A549 (cell line): ENCODE measurements around the gene VSIG1. TPM values are rescaled to one million over a fixed set of nuclear protein-coding genes. Genes with fewer than 3 reads are reported as not detected.

Experiments used
- ATAC-seq, 2 experiments: fragments of 200-7000 bp in 1 of 2; fragments of >200 bp in 1 of 2; cut with Nextera tagmentation in 1 of 2; cut with Tn5 transposase in 1 of 2; 3 replicates each; pipeline versions ENCODE4 v1.8.0 to v1.9.1; 2018 to 2020; ENCODE audit warnings: mild to moderate bottlenecking in 1 of 2, moderate library complexity in 1 of 2
- CTCF ChIA-PET: fragments of 300-600 bp; sonication (Branson Sonifier 250); formaldehyde crosslinking; extraction: SDS; loops from one replicate; lab custom pipeline; 2021; ENCODE audit warnings: antibody characterized with exemption, inconsistent platforms; lab: Yijun Ruan, JAX
- POLR2A ChIA-PET: fragments of 350-600 bp; formaldehyde crosslinking; extraction: SDS; loops from one replicate; lab custom pipeline; 2021; ENCODE audit warnings: antibody characterized with exemption, inconsistent platforms; lab: Yijun Ruan, JAX
- DNase-seq, 2 experiments: peaks; one replicate each; pipeline versions ENCODE4 v3.0.0 to v3.0.0-alpha.2; 2011 to 2016; ENCODE audit warnings: low read depth in 1 of 2, low spot score in 1 of 2
- FAIRE-seq: peaks from 2 replicates; lab custom pipeline; 2011; peaks lifted over from hg19 to GRCh38; lab: Jason Lieb, UNC
- H3K27ac ChIP-seq, 2 experiments: fragments of >200 bp; sonication (Bioruptor Twin); formaldehyde crosslinking; 3 replicates each; pipeline ENCODE4 v1.5.1; 2016 to 2017
- H3K4me1 ChIP-seq: fragments of >200 bp; sonication (Bioruptor Twin); formaldehyde crosslinking; 3 replicates; pipeline ENCODE4 v1.6.1; 2016
- H3K4me2 ChIP-seq: fragments of >200 bp; sonication (Bioruptor Twin); formaldehyde crosslinking; 3 replicates; pipeline ENCODE4 v1.6.1; 2016
- H3K4me3 ChIP-seq: fragments of >200 bp; sonication (Bioruptor Twin); formaldehyde crosslinking; 3 replicates; pipeline ENCODE4 v1.5.1; 2016
- H3K9me3 ChIP-seq: fragments of >200 bp; sonication (Bioruptor Twin); formaldehyde crosslinking; 3 replicates; pipeline ENCODE4 v1.6.1; 2016
- BHLHE40 ChIP-seq: IDR thresholded peaks from 2 replicates; pipeline ENCODE4 v1.6.1; 2012; ENCODE audit warnings: low read depth, low read length, inconsistent platforms
- CBX2 ChIP-seq: fragments of 200-600 bp; sonication (generic); IDR thresholded peaks from 2 replicates; pipeline ENCODE4 v1.6.1; 2016; ENCODE audit warnings: low read depth, mild to moderate bottlenecking, borderline replicate concordance
- CBX8 ChIP-seq: fragments of 200-600 bp; sonication (generic); IDR thresholded peaks from 2 replicates; pipeline ENCODE4 v1.6.1; 2016
- CHD4 ChIP-seq: fragments of 200-600 bp; sonication (generic); IDR thresholded peaks from 2 replicates; pipeline ENCODE4 v1.6.1; 2016; ENCODE audit warnings: antibody characterized with exemption, mild to moderate bottlenecking, borderline replicate concordance
- EHF ChIP-seq: fragments of 250-450 bp; sonication (Bioruptor Pico); IDR thresholded peaks from 2 replicates; pipeline ENCODE4 v1.5.0; 2020; ENCODE audit warnings: mild to moderate bottlenecking
- ESRRA ChIP-seq: fragments of 150-350 bp; IDR thresholded peaks from 2 replicates; pipeline ENCODE4 v1.6.1; 2014; ENCODE audit warnings: mild to moderate bottlenecking, low read length, borderline replicate concordance
- FOSB ChIP-seq: fragments of 250-450 bp; sonication (Bioruptor Pico); IDR thresholded peaks from 2 replicates; pipeline ENCODE4 v1.5.0; 2020; ENCODE audit warnings: mild to moderate bottlenecking, moderate library complexity
- FOXS1 ChIP-seq: fragments of 250-450 bp; sonication (Bioruptor Pico); IDR thresholded peaks from 2 replicates; pipeline ENCODE4 v1.5.0; 2020; ENCODE audit warnings: mild to moderate bottlenecking, moderate library complexity
- HEYL ChIP-seq: fragments of 250-450 bp; sonication (Bioruptor Pico); IDR thresholded peaks from 2 replicates; pipeline ENCODE4 v1.8.0; 2021; ENCODE audit warnings: mild to moderate bottlenecking, moderate library complexity
- HOXA7 ChIP-seq: fragments of 250-450 bp; sonication (Bioruptor Pico); IDR thresholded peaks from 2 replicates; pipeline ENCODE4 v1.5.0; 2020; ENCODE audit warnings: mild to moderate bottlenecking, moderate library complexity
- HOXB5 ChIP-seq: fragments of 250-450 bp; sonication (Bioruptor Pico); IDR thresholded peaks from 2 replicates; pipeline ENCODE4 v1.5.0; 2020; ENCODE audit warnings: mild to moderate bottlenecking, moderate library complexity
- JUNB ChIP-seq: fragments of >200 bp; sonication (Bioruptor Twin); formaldehyde crosslinking; IDR thresholded peaks from 2 replicates; pipeline ENCODE4 v1.6.1; 2016
- KDM5A ChIP-seq: fragments of 200-600 bp; sonication (generic); IDR thresholded peaks from 2 replicates; pipeline ENCODE4 v1.6.1; 2016; ENCODE audit warnings: antibody characterized with exemption, mild to moderate bottlenecking
- MYC ChIP-seq: IDR thresholded peaks from 2 replicates; pipeline ENCODE4 v1.6.1; 2012; ENCODE audit warnings: mild to moderate bottlenecking, inconsistent platforms, low read length, improper control_type of control experiment, borderline replicate concordance
- NFE2L2 ChIP-seq: fragments of 150-350 bp; conservative IDR thresholded peaks from 2 replicates; pipeline ENCODE4 v1.6.1; 2014; ENCODE audit warnings: low read length
- NPAS2 ChIP-seq: fragments of 250-450 bp; sonication (Bioruptor Pico); IDR thresholded peaks from 2 replicates; pipeline ENCODE4 v1.8.0; 2022; ENCODE audit warnings: mild to moderate bottlenecking, moderate library complexity, borderline replicate concordance
- NR3C1 ChIP-seq: fragments of >200 bp; sonication (Bioruptor Twin); formaldehyde crosslinking; IDR thresholded peaks from 3 replicates; pipeline ENCODE4 v1.6.1; 2017
- PHF8 ChIP-seq: fragments of 200-600 bp; sonication (generic); IDR thresholded peaks from 2 replicates; pipeline ENCODE4 v1.6.1; 2016; ENCODE audit warnings: low read depth, mild to moderate bottlenecking, antibody characterized with exemption, moderate library complexity, borderline replicate concordance
- RARB ChIP-seq: fragments of 250-450 bp; sonication (Bioruptor Pico); IDR thresholded peaks from 2 replicates; pipeline ENCODE4 v1.8.0; 2021; ENCODE audit warnings: mild to moderate bottlenecking, moderate library complexity
- RFX5 ChIP-seq: fragments of 450-650 bp; IDR thresholded peaks from 2 replicates; pipeline ENCODE4 v1.7.1; 2014; ENCODE audit warnings: antibody characterized with exemption, mild to moderate bottlenecking, moderate library complexity
- RNF2 ChIP-seq: fragments of 200-600 bp; sonication (generic); IDR thresholded peaks from 2 replicates; pipeline ENCODE4 v1.6.1; 2016; ENCODE audit warnings: low read depth, mild to moderate bottlenecking, antibody characterized with exemption, moderate library complexity, borderline replicate concordance
- SREBF2 ChIP-seq: fragments of 450-650 bp; IDR thresholded peaks from 2 replicates; pipeline ENCODE4 v1.6.1; 2014; ENCODE audit warnings: mild to moderate bottlenecking, moderate library complexity
- ZC3H11A ChIP-seq: fragments of 450-650 bp; IDR thresholded peaks from 2 replicates; pipeline ENCODE4 v1.6.1; 2014; ENCODE audit warnings: antibody characterized with exemption, mild to moderate bottlenecking
- ZFP36 ChIP-seq: fragments of 450-650 bp; IDR thresholded peaks from 2 replicates; pipeline ENCODE4 v1.6.1; 2014; ENCODE audit warnings: borderline replicate concordance; ENCODE audit not compliant: partially characterized antibody
- ZNF302 ChIP-seq: fragments of 250-450 bp; sonication (Bioruptor Pico); IDR thresholded peaks from 2 replicates; pipeline ENCODE4 v1.9.0; 2021; ENCODE audit warnings: inconsistent platforms, mild to moderate bottlenecking, moderate library complexity
- WGBS: methylation state at CpG from one replicate; pipeline ENCODE4 v1.1.6; 2017; ENCODE audit errors: missing lambda C conversion rate; 5-methylcytosine and 5-hydroxymethylcytosine counted together
- polyA plus RNA-seq, 4 experiments: library from polyadenylated mRNA; depleted of rRNA in 3 of 4; stranded (reverse); fragments of >200 nt; fragmentation: RNase III in 1 of 4; extraction: RNeasy Plus Mini Kit Qiagen cat#74134 plus additional on column Dnase treatment in 1 of 4; gene quantifications; 2 replicates in 3 of 4; 3 replicates in 1 of 4; pipeline ENCODE4 v1.2.3, GENCODE V29; 2011 to 2017
- TF ChIP-seq, protein P1 (sequence below): fragments of 250-450 bp; sonication (Bioruptor Pico); IDR thresholded peaks from 2 replicates; pipeline ENCODE4 v1.5.0; 2020; ENCODE audit warnings: low read depth, mild to moderate bottlenecking, moderate library complexity
- TF ChIP-seq, protein P2 (sequence below): fragments of >200 bp; sonication (Bioruptor Twin); formaldehyde crosslinking; IDR thresholded peaks from 3 replicates; pipeline ENCODE4 v1.5.1; 2016
- TF ChIP-seq, protein P3 (sequence below): fragments of 250-450 bp; sonication (Bioruptor Pico); IDR thresholded peaks from 2 replicates; pipeline ENCODE4 v1.5.0; 2021; ENCODE audit warnings: mild to moderate bottlenecking, moderate library complexity, borderline replicate concordance
- TF ChIP-seq, protein P4 (sequence below): fragments of >200 bp; sonication (Bioruptor Twin); formaldehyde crosslinking; IDR thresholded peaks from 3 replicates; pipeline ENCODE4 v1.6.1; 2016

Gene VSIG1
- polyA plus RNA-seq, 2 of the 4 experiments (the other 2 are of a cell fraction), result 0.17 to 1.2 TPM

DNA sequence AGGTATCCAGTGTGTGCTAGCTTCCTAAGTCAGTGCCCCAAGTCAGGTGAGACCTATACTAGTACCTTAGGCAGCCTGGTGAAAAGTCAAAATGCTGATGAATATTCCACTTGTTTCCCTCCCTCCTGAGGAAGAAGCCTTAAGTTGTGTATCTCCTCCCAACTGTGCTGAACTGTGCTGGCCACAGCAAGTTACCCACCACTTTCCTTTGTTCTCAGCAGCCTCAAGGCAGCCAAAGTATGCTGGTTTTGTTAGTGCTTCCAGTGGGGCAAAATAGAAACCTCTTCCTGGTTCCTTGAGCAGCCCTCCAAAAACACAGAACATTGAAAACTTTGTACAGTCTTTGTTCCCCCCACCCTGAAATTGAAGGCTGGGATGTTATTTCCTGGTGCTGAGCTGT is 60.6 kb downstream of the VSIG1 start:
- no peak for FAIRE-seq
- CTCF ChIA-PET, result no interaction called here
- no peak for TF ChIP-seq CBX2
- no peak for TF ChIP-seq JUNB
- no peak for TF ChIP-seq NR3C1
- no peak for TF ChIP-seq ZFP36
- no peak for TF ChIP-seq RFX5
- no peak for TF ChIP-seq ZC3H11A
- TF ChIP-seq HOXA7 (CRISPR knock-in tag), result no peak
- no peak for TF ChIP-seq HEYL
- TF ChIP-seq CHD4, result no peak
- no peak for TF ChIP-seq BHLHE40
- no peak for TF ChIP-seq RARB (CRISPR knock-in tag)
- TF ChIP-seq EHF, result no peak
- TF ChIP-seq KDM5A, result no peak
- TF ChIP-seq, protein P1, sequence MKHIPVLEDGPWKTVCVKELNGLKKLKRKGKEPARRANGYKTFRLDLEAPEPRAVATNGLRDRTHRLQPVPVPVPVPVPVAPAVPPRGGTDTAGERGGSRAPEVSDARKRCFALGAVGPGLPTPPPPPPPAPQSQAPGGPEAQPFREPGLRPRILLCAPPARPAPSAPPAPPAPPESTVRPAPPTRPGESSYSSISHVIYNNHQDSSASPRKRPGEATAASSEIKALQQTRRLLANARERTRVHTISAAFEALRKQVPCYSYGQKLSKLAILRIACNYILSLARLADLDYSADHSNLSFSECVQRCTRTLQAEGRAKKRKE, result no peak
- TF ChIP-seq CBX8, result no peak
- TF ChIP-seq MYC, result no peak
- TF ChIP-seq FOXS1 (CRISPR knock-in tag), result no peak

DNA sequence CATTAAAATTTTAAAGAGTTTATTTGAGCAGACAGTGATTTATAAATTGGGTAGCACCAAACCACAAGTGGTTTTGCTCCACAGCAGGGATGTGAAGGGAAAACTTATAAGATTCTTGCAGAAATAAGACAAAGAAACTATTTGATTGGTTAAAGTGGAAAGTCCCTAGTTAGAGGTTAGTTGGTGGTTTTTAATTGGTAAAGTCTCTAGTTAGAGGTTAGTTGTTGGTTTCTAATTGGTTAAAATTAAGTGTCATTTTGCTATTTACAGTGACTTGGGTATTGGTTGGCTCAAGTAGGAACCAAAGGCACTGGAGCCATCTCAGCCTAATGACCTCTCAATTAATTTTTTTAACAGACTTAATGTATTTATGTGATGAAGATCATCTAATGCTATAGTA is 69.7 kb downstream of the VSIG1 start:
- FAIRE-seq, result no peak
- Histone ChIP-seq H3K4me1 (no peaks in the 10 kb centered on the region), H3K9me3 (no peaks in the 10 kb centered on the region), H3K4me3 (no peak overlapping the region), H3K4me2 (no peak overlapping the region), H3K27ac (no peak overlapping the region)
- DNase-seq, result no peak
- ChIA-PET CTCF (no interaction called here), POLR2A (no interaction called here)
- no peak for ATAC-seq
- TF ChIP-seq ZNF302 (no peak), ZFP36 (no peak)
- TF ChIP-seq, protein P2, sequence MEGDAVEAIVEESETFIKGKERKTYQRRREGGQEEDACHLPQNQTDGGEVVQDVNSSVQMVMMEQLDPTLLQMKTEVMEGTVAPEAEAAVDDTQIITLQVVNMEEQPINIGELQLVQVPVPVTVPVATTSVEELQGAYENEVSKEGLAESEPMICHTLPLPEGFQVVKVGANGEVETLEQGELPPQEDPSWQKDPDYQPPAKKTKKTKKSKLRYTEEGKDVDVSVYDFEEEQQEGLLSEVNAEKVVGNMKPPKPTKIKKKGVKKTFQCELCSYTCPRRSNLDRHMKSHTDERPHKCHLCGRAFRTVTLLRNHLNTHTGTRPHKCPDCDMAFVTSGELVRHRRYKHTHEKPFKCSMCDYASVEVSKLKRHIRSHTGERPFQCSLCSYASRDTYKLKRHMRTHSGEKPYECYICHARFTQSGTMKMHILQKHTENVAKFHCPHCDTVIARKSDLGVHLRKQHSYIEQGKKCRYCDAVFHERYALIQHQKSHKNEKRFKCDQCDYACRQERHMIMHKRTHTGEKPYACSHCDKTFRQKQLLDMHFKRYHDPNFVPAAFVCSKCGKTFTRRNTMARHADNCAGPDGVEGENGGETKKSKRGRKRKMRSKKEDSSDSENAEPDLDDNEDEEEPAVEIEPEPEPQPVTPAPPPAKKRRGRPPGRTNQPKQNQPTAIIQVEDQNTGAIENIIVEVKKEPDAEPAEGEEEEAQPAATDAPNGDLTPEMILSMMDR, result no peak

More for the DNA sequence above, 60.6 kb downstream of the VSIG1 start:
- POLR2A ChIA-PET, result no interaction called here
- no peaks in the 10 kb centered on the region for H3K4me1 ChIP-seq
- ATAC-seq (no peak), DNase-seq (no peak)
- H3K9me3 ChIP-seq, result no peaks in the 10 kb centered on the region
- no peak overlapping the region for H3K27ac ChIP-seq
- no peak overlapping the region for H3K4me3 ChIP-seq
- no peak overlapping the region for H3K4me2 ChIP-seq

DNA sequence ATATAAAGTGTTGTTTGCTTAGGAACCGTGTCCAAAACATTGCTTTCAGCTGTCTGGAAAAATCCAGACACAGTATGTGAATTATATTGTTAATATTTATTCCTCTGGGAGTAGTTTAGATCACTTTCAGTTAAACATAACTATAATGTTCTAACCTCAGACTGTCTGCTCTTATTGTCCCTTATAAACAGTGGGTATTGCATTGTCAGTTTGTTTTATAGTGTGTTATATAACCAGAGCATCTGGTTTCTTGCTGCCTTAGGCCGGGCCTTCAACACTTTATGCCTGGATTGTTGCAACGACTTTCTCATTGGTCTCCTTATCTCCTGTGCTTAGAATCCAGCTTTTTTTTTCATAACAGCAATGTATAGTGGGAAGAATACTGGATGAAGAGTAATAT is 73.1 kb downstream of the VSIG1 start:
- Histone ChIP-seq H3K4me2 (no peak overlapping the region), H3K4me1 (no peaks in the 10 kb centered on the region), H3K27ac (no peak overlapping the region), H3K4me3 (no peak overlapping the region), H3K9me3 (no peaks in the 10 kb centered on the region)
- FAIRE-seq (no peak), DNase-seq (no peak), ATAC-seq (no peak)
- 61% methylated on average over 3 of the region's 3 CpGs for WGBS
- ChIA-PET POLR2A (no interaction called here), CTCF (no interaction called here)
- TF ChIP-seq NFE2L2, result no peak
- TF ChIP-seq NPAS2 (CRISPR knock-in tag), result no peak
- TF ChIP-seq SREBF2, result no peak
- no peak for TF ChIP-seq HOXB5 (CRISPR knock-in tag)
- TF ChIP-seq HEYL, result no peak
- TF ChIP-seq PHF8, result no peak
- no peak for TF ChIP-seq FOSB (CRISPR knock-in tag)
- TF ChIP-seq, protein P3, sequence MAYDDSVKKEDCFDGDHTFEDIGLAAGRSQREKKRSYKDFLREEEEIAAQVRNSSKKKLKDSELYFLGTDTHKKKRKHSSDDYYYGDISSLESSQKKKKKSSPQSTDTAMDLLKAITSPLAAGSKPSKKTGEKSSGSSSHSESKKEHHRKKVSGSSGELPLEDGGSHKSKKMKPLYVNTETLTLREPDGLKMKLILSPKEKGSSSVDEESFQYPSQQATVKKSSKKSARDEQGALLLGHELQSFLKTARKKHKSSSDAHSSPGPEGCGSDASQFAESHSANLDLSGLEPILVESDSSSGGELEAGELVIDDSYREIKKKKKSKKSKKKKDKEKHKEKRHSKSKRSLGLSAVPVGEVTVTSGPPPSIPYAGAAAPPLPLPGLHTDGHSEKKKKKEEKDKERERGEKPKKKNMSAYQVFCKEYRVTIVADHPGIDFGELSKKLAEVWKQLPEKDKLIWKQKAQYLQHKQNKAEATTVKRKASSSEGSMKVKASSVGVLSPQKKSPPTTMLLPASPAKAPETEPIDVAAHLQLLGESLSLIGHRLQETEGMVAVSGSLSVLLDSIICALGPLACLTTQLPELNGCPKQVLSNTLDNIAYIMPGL (CRISPR knock-in tag), result no peak
- no peak for TF ChIP-seq ESRRA
- TF ChIP-seq CBX8, result no peak
- TF ChIP-seq BHLHE40, result no peak
- TF ChIP-seq, protein P4, sequence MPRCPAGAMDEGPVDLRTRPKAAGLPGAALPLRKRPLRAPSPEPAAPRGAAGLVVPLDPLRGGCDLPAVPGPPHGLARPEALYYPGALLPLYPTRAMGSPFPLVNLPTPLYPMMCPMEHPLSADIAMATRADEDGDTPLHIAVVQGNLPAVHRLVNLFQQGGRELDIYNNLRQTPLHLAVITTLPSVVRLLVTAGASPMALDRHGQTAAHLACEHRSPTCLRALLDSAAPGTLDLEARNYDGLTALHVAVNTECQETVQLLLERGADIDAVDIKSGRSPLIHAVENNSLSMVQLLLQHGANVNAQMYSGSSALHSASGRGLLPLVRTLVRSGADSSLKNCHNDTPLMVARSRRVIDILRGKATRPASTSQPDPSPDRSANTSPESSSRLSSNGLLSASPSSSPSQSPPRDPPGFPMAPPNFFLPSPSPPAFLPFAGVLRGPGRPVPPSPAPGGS, result no peak
- TF ChIP-seq RNF2, result no peak
